Measurements from ENCODE around the gene TOM1. TPM values are rescaled to one million over a fixed set of nuclear protein-coding genes. Genes with fewer than 3 reads are reported as not detected.

The TOM1 gene
- total and polyA plus RNA-seq, 10 of the 15 experiments (the other 5 are each of a cell fraction or from before 2014, with no cell fraction given), result 2.2 to 64.6 (median 40.3) TPM

DNA sequence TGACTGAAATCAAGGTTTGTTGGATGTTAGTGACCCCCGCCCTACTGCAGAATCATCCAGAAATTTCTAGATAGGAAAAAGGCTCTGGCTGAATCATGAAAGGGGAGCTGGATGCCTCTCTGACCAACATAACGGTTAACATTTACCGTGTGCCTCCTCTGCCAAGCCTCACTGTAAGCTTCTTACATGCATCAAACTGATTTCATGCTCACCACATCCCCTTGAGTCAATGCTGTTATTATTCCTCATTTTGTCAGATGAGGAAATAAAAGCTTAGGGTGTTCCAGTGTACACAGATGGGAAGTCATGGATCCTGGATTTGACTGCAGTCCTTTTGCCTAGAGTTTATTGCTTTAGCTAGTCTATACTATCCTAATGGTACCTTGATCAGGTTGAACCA, 75.3 kb downstream of the TOM1 start (continued):
- no peak for TF ChIP-seq PRDM15 (CRISPR knock-in tag; IDR thresholded peaks at IDR 0.05)

DNA sequence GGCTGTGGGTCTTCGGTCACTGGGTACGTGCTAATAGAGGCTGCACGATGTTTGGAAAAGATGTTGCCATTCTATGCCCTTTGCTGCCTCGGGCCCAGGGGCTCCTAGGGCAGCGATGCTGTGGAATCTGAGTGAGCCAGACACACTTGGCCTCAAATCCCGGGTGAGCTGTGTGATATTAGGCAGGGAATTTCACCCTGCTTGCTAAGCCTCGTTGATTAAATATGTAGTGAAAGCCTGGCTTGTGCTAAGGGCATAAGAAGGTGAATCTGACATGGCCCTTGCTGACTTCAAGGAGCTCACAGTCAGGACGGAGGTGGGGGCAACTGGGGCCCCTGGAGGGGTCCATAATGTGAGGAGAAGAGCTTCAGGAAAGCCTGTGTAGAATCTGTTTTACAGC, 75.8 kb downstream of the TOM1 start:
- FAIRE-seq (no peak), ATAC-seq (no peak), DNase-seq (ENCODE audit: low read depth, low spot score) (no peak)
- H3K36me3 ChIP-seq (ENCODE audit: control insufficient read depth in 2 of 2, insufficient read depth in 2 of 2, low read length in 1 of 2), result no peaks in the 10 kb centered on the region
- in situ Hi-C loops (cut with MboI) (loop anchor here (25.0 kb wide), 1 partner anchor 1837 kb away; the partner anchor contains the start of gene SSTR3), intact Hi-C loops (cut with micrococcal nuclease; ENCODE audit: unreplicated experiment) (no loop called here)
- TF ChIP-seq, protein P1, sequence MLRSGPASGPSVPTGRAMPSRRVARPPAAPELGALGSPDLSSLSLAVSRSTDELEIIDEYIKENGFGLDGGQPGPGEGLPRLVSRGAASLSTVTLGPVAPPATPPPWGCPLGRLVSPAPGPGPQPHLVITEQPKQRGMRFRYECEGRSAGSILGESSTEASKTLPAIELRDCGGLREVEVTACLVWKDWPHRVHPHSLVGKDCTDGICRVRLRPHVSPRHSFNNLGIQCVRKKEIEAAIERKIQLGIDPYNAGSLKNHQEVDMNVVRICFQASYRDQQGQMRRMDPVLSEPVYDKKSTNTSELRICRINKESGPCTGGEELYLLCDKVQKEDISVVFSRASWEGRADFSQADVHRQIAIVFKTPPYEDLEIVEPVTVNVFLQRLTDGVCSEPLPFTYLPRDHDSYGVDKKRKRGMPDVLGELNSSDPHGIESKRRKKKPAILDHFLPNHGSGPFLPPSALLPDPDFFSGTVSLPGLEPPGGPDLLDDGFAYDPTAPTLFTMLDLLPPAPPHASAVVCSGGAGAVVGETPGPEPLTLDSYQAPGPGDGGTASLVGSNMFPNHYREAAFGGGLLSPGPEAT (IDR thresholded peaks at IDR 0.05; ENCODE audit: low read depth), result no peak
- TF ChIP-seq TCF12 (IDR thresholded peaks at IDR 0.05; ENCODE audit: low read depth, low read length), result no peak
- TF ChIP-seq CBFB (IDR thresholded peaks at IDR 0.05; ENCODE audit: low read depth), result no peak
- TF ChIP-seq SMAD1 (IDR thresholded peaks at IDR 0.05; ENCODE audit: low read depth, partially characterized antibody), result no peak
- H4K20me1 ChIP-seq (ENCODE audit: control insufficient read depth, insufficient read depth), result no peaks in the 10 kb centered on the region
- H3K79me2 ChIP-seq (ENCODE audit: control insufficient read depth, insufficient read depth, low read length), result no peaks in the 10 kb centered on the region
- CTCF ChIA-PET, result interaction anchor here (0.6 to 2.5 kb wide), 6 partner anchors 14 to 368 kb away, joined by 3 to 29 read pairs (median 4); no protein-coding TSS in a partner anchor
- H3K4me3 ChIP-seq, result no peak overlapping the region
- H3K9ac ChIP-seq (ENCODE audit: control insufficient read depth, insufficient read depth, low read length), result no peak overlapping the region
- SMC1A ChIA-PET (ENCODE audit: uncharacterized antibody, unreplicated experiment), result interaction anchor here (0.6 to 3.0 kb wide), 13 partner anchors 8 to 273 kb away, joined by 3 to 22 read pairs (median 4); partner anchors contain the start of gene APOL6
- H2AFZ ChIP-seq (ENCODE audit: control insufficient read depth, low read depth, low read length), result no peak overlapping the region
- POLR2A ChIA-PET, result interaction anchor here (0.7 to 2.2 kb wide), 4 partner anchors 10 to 34 kb away, joined by 3 to 8 read pairs (median 4); no protein-coding TSS in a partner anchor
- no peak overlapping the region for H3K4me2 ChIP-seq (ENCODE audit: control insufficient read depth, insufficient read depth)
- RAD21 ChIA-PET (ENCODE audit: unreplicated experiment), result interaction anchor here (0.9 to 2.8 kb wide), 4 partner anchors 22 to 35 kb away, joined by 3 to 23 read pairs (median 15); no protein-coding TSS in a partner anchor
- H3K27me3 ChIP-seq (replicated peaks in 1 of 2; ENCODE audit: control insufficient read depth in 2 of 2, insufficient read depth in 2 of 2, low read length in 1 of 2), result no peaks in the 10 kb centered on the region
- H3K27ac ChIP-seq (ENCODE audit: control insufficient read depth, insufficient read depth), result no peak overlapping the region
- 95% methylated on average over 8 of the region's 8 CpGs for WGBS (ENCODE audit: insufficient coverage, insufficient replicate concordance, low lambda C conversion rate, missing lambda C conversion rate)
- H3K4me1 ChIP-seq (ENCODE audit: control insufficient read depth, insufficient read depth, low read length), result peaks cover 40% of the 10 kb centered on the region
- no TSS peak for BruUV-seq (replicated peaks)
- H3K9me3 ChIP-seq (replicated peaks; ENCODE audit: control insufficient read depth, insufficient read depth, low read length), result no peaks in the 10 kb centered on the region

Data from GM12878 (cell line).